Measurements from ENCODE around the gene ADCY5. TPM values are rescaled to one million over a fixed set of nuclear protein-coding genes. Genes with fewer than 3 reads are reported as not detected.

ADCY5 gene
- total and polyA plus RNA-seq, 2 donors (not counting 1 experiment from before 2014, with no cell fraction given): not detected

DNA sequence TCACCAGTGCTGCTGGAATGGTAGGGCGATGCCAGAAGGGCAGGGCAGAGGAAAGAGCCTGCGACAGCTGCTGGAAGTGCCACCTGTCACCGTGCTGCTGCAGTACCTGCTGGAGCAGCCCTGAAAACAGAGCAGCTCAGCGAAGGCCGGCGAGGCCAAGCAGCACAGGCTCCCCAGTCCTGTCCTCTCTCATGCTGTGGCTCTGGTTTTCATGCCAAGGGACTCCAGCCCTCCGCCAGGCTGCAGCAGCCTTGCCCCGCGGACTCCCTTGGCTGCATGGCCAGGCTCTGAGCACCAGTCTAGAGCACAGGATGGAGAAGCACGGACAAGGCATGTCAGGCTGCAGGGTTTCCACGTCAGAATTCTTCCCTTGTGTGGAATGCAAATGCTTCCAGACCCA, 43.9 kb downstream of the ADCY5 start:
- intact Hi-C loops (cut with micrococcal nuclease): no loop called here
- 94% methylated on average over 11 of the region's 11 CpGs for WGBS (ENCODE audit: insufficient coverage)

DNA sequence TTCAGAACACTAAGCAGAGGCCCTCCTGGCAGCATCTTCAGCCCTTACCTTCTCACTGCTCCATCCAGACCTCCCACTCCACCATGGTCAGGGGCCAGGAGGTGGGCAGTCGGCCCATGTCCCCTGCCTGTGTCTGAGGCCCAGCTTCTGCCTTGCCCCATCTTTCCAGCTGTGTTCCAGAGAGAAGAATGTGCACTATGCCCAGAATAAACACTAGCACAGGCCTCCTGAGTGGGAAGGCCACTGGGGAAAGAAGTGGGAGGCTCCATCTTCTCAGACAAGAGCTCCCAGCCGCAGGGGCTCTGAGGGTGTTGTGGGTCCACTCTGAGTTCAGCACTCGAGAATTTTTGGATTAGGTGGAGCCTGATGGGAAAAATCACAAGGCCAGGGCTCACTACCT, 44.5 kb downstream of the ADCY5 start:
- intact Hi-C loops (cut with micrococcal nuclease): no loop called here

More for the DNA sequence above, 43.9 kb downstream of the ADCY5 start:
- TF ChIP-seq CTCF (IDR thresholded peaks at IDR 0.05) (no peak), EZH2 (IDR thresholded peaks at IDR 0.05; ENCODE audit: borderline replicate concordance, insufficient read depth, low read depth, low read length, poor library complexity, severe bottlenecking) (no peak)
- no peak overlapping the region for H3K9ac ChIP-seq (ENCODE audit: low read length)
- H3K27ac ChIP-seq (ENCODE audit: low read length in 2 of 2): no peak overlapping the region
- Mint-ChIP-seq H3K27ac (no peak overlapping the region), H3K27me3 (peaks cover 7% of the 10 kb centered on the region), H3K9me3 (ENCODE audit: insufficient read depth) (no peaks in the 10 kb centered on the region), H3K4me3 (no peak overlapping the region), H3K4me1 (no peaks in the 10 kb centered on the region)
- DNase-seq (no peak), ATAC-seq (ENCODE audit: low read depth) (no peak)
- H3K79me2 ChIP-seq (ENCODE audit: control insufficient read depth, insufficient read depth, low read length): no peaks in the 10 kb centered on the region
- H2AFZ ChIP-seq (ENCODE audit: insufficient read depth, low read depth, low read length, poor library complexity, severe bottlenecking): no peak overlapping the region
- H3K36me3 ChIP-seq (replicated peaks in 1 of 2; ENCODE audit: control extremely low read depth in 1 of 2, control insufficient read depth in 1 of 2, extremely low read depth in 1 of 2, insufficient read depth in 2 of 2, low read length in 1 of 2): no peaks in the 10 kb centered on the region
- H3K4me3 ChIP-seq (ENCODE audit: control extremely low read depth in 1 of 5, extremely low read depth in 1 of 5, insufficient read depth in 1 of 5, low read depth in 2 of 5, low read length in 4 of 5): no peak overlapping the region
- H3K4me2 ChIP-seq (replicated peaks; ENCODE audit: low read depth, low read length, poor library complexity, severe bottlenecking): no peak overlapping the region
- ChIA-PET POLR2A (no interaction called here), CTCF (no interaction called here)
- H3K27me3 ChIP-seq (replicated peaks in 1 of 4; ENCODE audit: control extremely low read depth in 1 of 4, control insufficient read depth in 3 of 4, insufficient read depth in 4 of 4, low read length in 3 of 4): peaks cover 0 to 2% (median 0%) of the 10 kb centered on the region in 4 experiments
- H4K20me1 ChIP-seq (ENCODE audit: control insufficient read depth, insufficient read depth, low read length, poor library complexity, severe bottlenecking): no peaks in the 10 kb centered on the region
- H3K9me3 ChIP-seq (ENCODE audit: control extremely low read depth in 1 of 3, control insufficient read depth in 2 of 3, insufficient read depth in 1 of 3, low read length in 2 of 3): no peaks in the 10 kb centered on the region
- H3K4me1 ChIP-seq (ENCODE audit: control insufficient read depth in 2 of 2, insufficient read depth in 2 of 2, low read length in 2 of 2): no peaks in the 10 kb centered on the region

More for the DNA sequence above, 44.5 kb downstream of the ADCY5 start:
- H3K79me2 ChIP-seq (ENCODE audit: control insufficient read depth, insufficient read depth, low read length): no peaks in the 10 kb centered on the region
- no peak for DNase-seq
- WGBS (ENCODE audit: insufficient coverage): 88% methylated on average over 2 of the region's 3 CpGs
- POLR2A ChIA-PET: no interaction called here
- no peaks in the 10 kb centered on the region for H3K4me1 Mint-ChIP-seq
- H3K36me3 ChIP-seq (replicated peaks in 1 of 2; ENCODE audit: control extremely low read depth in 1 of 2, control insufficient read depth in 1 of 2, extremely low read depth in 1 of 2, insufficient read depth in 2 of 2, low read length in 1 of 2): no peaks in the 10 kb centered on the region
- peaks cover 14% of the 10 kb centered on the region for H3K27me3 Mint-ChIP-seq
- H3K4me1 ChIP-seq (ENCODE audit: control insufficient read depth in 2 of 2, insufficient read depth in 2 of 2, low read length in 2 of 2): no peaks in the 10 kb centered on the region
- TF ChIP-seq EZH2 (IDR thresholded peaks at IDR 0.05; ENCODE audit: borderline replicate concordance, insufficient read depth, low read depth, low read length, poor library complexity, severe bottlenecking) (no peak), CTCF (IDR thresholded peaks at IDR 0.05) (no peak)
- H3K9ac ChIP-seq (ENCODE audit: low read length): no peak overlapping the region
- ATAC-seq (ENCODE audit: low read depth): no peak
- no peaks in the 10 kb centered on the region for H3K9me3 ChIP-seq (ENCODE audit: control extremely low read depth in 1 of 3, control insufficient read depth in 2 of 3, insufficient read depth in 1 of 3, low read length in 2 of 3)
- H3K27ac ChIP-seq (ENCODE audit: low read length in 2 of 2): no peak overlapping the region
- H3K9me3 Mint-ChIP-seq (ENCODE audit: insufficient read depth): no peaks in the 10 kb centered on the region
- CTCF ChIA-PET: no interaction called here
- peaks cover 0 to 2% (median 0%) of the 10 kb centered on the region in 4 experiments for H3K27me3 ChIP-seq (replicated peaks in 1 of 4; ENCODE audit: control extremely low read depth in 1 of 4, control insufficient read depth in 3 of 4, insufficient read depth in 4 of 4, low read length in 3 of 4)
- no peak overlapping the region for H3K4me3 Mint-ChIP-seq
- H4K20me1 ChIP-seq (ENCODE audit: control insufficient read depth, insufficient read depth, low read length, poor library complexity, severe bottlenecking): no peaks in the 10 kb centered on the region
- H3K27ac Mint-ChIP-seq: no peak overlapping the region
- no peak overlapping the region for H2AFZ ChIP-seq (ENCODE audit: insufficient read depth, low read depth, low read length, poor library complexity, severe bottlenecking)
- H3K4me3 ChIP-seq (ENCODE audit: control extremely low read depth in 1 of 5, extremely low read depth in 1 of 5, insufficient read depth in 1 of 5, low read depth in 2 of 5, low read length in 4 of 5): no peak overlapping the region
- no peak overlapping the region for H3K4me2 ChIP-seq (replicated peaks; ENCODE audit: low read depth, low read length, poor library complexity, severe bottlenecking)
